ENCODE results near the gene FAM110D.
A peak's percentile ranks its signal among the peaks of the same experiment; 100 is the strongest.

Gene FAM110D

DNA sequence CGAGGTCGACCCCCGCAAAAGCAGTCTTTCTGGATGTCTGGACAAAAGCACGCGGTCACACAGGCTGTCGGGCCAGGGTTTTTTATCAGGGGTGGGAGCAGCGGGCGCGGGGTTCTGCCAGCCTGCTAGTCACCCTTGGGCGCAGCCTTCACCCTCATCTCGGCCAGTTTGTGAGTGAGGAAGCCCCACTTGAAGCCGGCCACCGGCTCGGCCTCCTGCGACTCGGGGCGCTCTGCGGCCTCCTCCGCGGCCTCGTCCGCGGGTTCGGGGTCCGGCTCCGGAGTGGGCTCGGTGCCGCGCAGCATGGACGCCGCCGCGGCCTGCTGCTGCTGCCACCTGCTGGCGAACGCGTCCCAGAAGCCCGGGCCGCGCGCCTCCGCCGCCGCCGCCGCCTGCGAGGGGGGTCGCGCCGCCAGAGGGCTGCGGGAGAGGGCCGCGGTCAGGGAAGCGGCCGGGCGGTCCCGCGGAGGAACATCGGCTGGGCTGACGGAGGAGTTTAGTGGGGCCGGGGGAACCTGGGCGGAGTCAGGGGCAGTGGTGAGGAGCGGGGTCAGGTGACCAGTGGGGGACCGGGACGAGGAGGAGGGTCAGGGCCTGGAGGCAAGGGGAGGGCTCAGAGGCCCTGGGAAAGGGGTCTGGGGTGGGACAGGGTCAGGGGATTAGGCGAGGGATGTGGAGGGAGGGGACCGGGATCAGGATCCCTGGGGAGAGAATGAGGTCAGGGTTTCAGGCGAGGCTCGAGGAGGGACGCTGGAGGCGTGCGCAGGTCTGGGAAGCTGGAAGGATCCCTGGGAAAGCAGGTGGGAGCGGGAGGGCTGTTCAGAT lies 5.4 kb downstream of the FAM110D start:
- H3K4me1 ChIP-seq (ENCODE audit: control insufficient read depth in 2 of 2, insufficient read depth in 2 of 2, low read length in 2 of 2), result peaks cover 8 to 13% of the 10 kb centered on the region in 2 donors
- H3K36me3 ChIP-seq (ENCODE audit: control insufficient read depth in 2 of 2, insufficient read depth in 2 of 2, low read length in 2 of 2), result no peaks in the 10 kb centered on the region
- no peaks in the 10 kb centered on the region for H3K9me3 ChIP-seq (ENCODE audit: control insufficient read depth in 2 of 2, low read length in 2 of 2)
- H3K27ac ChIP-seq (ENCODE audit: low read depth in 2 of 2, low read length in 2 of 2), result no peak overlapping the region
- peaks cover 11 to 18% of the 10 kb centered on the region in 2 donors for H3K27me3 ChIP-seq (ENCODE audit: control insufficient read depth in 2 of 2, insufficient read depth in 2 of 2, low read length in 2 of 2)
- peak overlapping the region in 1 of 2 donors; percentile 50 for H3K9ac ChIP-seq (ENCODE audit: low read depth in 1 of 2, low read length in 2 of 2)
- peak overlapping the region; percentile 45 to 52 for H3K4me3 ChIP-seq (ENCODE audit: low read length in 2 of 2)

DNA sequence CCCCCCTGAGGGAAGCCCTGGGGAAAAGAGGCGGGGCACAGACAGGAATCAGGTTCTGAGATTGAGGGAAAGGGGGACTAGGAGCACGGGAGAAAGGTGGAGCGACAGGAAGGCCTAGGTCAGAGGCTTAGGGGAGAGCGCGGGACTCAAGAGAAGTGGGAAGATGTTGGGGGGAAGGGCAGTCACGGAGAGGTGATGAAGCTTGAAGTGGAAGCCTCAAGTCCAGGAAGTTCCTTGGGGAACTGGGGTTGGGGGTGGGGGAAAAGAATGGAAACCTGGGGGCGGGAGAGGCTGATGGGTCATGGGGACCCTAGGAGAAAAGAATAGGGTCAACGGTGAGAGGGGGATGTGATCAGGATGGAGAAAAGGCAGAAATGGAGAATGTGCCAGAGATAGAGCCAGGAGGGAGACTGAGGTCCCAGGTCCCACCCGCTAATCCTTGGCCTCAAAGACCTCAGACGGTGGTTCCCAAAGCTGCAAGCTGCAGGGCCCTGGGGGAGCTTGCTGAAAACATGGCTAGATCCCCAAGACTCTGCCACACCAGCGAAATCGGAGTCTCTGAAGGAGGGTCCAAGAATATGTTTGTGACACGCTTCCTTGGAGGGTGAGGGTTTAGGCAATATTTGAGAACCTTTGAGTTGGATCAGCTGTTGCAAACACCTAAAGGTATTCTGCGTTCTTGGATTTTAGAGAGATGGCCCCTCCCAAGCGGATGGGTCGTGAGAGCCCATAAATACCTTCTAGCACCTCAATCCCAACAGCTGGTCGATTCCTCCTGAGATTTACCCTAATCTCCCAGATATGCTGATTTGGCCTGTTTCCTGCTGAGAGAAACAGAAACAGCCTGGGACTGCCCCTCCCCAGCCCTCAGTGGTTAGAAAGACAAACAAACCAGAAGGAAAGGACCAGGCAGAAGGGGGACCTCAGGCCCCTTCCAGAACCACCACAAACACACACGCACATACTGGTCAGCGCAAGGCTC lies 6.3 kb downstream of the FAM110D start:
- Histone ChIP-seq H3K4me3 (ENCODE audit: low read length in 2 of 2) (no peak overlapping the region), H3K36me3 (ENCODE audit: control insufficient read depth in 2 of 2, insufficient read depth in 2 of 2, low read length in 2 of 2) (no peaks in the 10 kb centered on the region), H3K4me1 (ENCODE audit: control insufficient read depth in 2 of 2, insufficient read depth in 2 of 2, low read length in 2 of 2) (peaks cover 12 to 13% of the 10 kb centered on the region in 2 donors), H3K27me3 (ENCODE audit: control insufficient read depth in 2 of 2, insufficient read depth in 2 of 2, low read length in 2 of 2) (peaks cover 11 to 18% of the 10 kb centered on the region in 2 donors), H3K27ac (ENCODE audit: low read depth in 2 of 2, low read length in 2 of 2) (no peak overlapping the region), H3K9ac (ENCODE audit: low read depth in 1 of 2, low read length in 2 of 2) (no peak overlapping the region), H3K9me3 (ENCODE audit: control insufficient read depth in 2 of 2, low read length in 2 of 2) (no peaks in the 10 kb centered on the region)

DNA sequence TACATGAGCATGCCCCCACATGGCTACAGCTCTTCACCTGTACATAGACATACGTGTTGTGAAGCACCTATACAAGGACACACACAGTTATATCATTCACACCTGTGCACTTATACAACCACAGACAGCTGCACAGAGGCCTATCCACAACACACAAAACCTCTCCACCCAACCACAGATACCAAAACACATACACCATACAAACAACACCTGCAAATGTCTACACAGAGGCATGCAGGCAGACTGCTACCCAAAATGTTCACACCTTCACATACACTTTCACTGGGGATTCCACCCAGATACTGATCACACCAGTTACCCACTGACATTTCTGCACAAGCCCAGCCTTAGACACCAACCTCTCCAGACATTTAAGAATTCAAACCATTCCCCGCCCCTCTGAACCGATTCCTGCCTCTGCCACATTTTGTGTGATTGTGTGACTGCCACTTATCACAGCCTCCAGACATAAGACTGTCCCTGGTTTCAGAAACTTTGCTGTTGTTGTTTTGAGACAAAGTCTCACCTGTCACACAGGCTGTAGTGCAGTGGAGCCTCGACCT lies 7.9 kb downstream of the FAM110D start:
- Histone ChIP-seq H3K4me1 (ENCODE audit: control insufficient read depth in 2 of 2, insufficient read depth in 2 of 2, low read length in 2 of 2) (peaks cover 13 to 17% of the 10 kb centered on the region in 2 donors), H3K9me3 (ENCODE audit: control insufficient read depth in 2 of 2, low read length in 2 of 2) (no peaks in the 10 kb centered on the region), H3K9ac (ENCODE audit: low read depth in 1 of 2, low read length in 2 of 2) (no peak overlapping the region), H3K36me3 (ENCODE audit: control insufficient read depth in 2 of 2, insufficient read depth in 2 of 2, low read length in 2 of 2) (peaks cover 0 to 5% of the 10 kb centered on the region in 2 donors), H3K27ac (ENCODE audit: low read depth in 2 of 2, low read length in 2 of 2) (no peak overlapping the region), H3K4me3 (ENCODE audit: low read length in 2 of 2) (no peak overlapping the region), H3K27me3 (ENCODE audit: control insufficient read depth in 2 of 2, insufficient read depth in 2 of 2, low read length in 2 of 2) (peaks cover 4 to 12% of the 10 kb centered on the region in 2 donors)

DNA sequence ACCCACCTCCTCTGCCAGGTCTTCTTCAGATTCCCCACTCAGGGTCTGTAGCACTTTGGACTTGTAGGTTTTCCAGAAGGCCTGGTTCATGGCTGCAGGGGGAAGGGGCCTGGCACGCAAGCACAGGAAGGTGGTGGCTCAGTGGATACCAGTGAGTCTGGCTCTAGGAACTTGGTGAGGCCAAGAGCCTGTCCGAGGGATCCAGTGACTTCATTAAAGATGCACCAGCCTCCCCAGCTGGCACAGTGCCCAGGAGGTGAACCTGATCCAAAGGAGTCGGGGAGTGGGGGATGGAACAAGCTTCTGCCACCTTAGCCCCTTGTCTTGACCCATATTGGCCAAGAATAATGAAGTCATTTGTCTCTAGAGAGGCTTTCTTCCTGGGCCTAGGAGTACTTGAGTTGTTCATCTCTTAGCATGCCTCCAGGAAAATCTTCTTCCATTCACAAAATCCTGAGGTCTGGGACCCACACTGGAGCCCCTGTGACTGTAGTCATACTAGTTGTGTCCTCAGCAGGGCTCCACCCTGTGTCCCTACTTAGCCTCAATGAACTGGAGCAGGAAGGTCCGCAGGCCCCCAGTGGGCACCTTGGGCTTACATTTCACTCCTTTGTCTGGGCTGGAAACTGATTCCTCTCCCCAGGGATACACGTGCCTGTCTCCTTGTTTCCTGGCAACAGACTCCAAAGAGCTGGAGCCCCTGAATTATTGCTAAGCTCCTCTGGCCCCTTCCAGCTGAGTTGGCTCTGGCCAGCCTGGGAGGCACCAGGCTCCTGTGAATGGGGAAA lies 9.7 kb downstream of the FAM110D start, which contains the start of gene C1orf232:
TSS of gene C1orf232 (minus strand) at position 554 of the 788 bp plus-strand sequence. CDS start at position 90, 464 bp downstream.
- peaks cover 0 to 5% of the 10 kb centered on the region in 2 donors for H3K36me3 ChIP-seq (ENCODE audit: control insufficient read depth in 2 of 2, insufficient read depth in 2 of 2, low read length in 2 of 2)
- H3K27ac ChIP-seq (ENCODE audit: low read depth in 2 of 2, low read length in 2 of 2), result peak within 1 kb of the TSS; percentile 68 to 71
- peaks cover 13% of the 10 kb centered on the region in 2 donors for H3K4me1 ChIP-seq (ENCODE audit: control insufficient read depth in 2 of 2, insufficient read depth in 2 of 2, low read length in 2 of 2)
- peak within 1 kb of the TSS; percentile 84 to 94 for H3K4me3 ChIP-seq (ENCODE audit: low read length in 2 of 2)
- H3K9ac ChIP-seq (ENCODE audit: low read depth in 1 of 2, low read length in 2 of 2), result peak within 1 kb of the TSS; percentile 84 to 97
- no peaks in the 10 kb centered on the region for H3K9me3 ChIP-seq (ENCODE audit: control insufficient read depth in 2 of 2, low read length in 2 of 2)
- peaks cover 0 to 3% of the 10 kb centered on the region in 2 donors for H3K27me3 ChIP-seq (ENCODE audit: control insufficient read depth in 2 of 2, insufficient read depth in 2 of 2, low read length in 2 of 2)

DNA sequence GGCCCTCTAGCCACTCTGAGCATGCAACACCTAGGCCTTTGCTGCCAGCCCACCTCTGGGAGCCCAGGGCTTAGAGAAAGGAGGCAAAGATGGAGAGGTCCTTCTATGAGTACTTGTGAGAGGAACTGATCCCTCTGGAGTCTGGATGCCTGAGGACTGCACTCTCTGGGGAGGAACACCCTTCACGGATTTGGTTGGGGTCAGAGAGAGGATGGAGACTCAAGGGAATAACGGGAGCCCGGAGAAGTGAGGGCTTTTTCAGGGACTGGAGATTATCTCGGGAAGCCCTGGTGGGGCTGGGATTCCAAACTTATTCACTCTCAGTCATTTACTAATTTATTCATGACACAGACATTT lies 10.3 kb downstream of the FAM110D start:
- no peaks in the 10 kb centered on the region for H3K27me3 ChIP-seq (ENCODE audit: control insufficient read depth in 2 of 2, insufficient read depth in 2 of 2, low read length in 2 of 2)
- H3K4me3 ChIP-seq (ENCODE audit: low read length in 2 of 2), result peak overlapping the region; percentile 84 to 94
- no peak overlapping the region for H3K27ac ChIP-seq (ENCODE audit: low read depth in 2 of 2, low read length in 2 of 2)
- peaks cover 10 to 11% of the 10 kb centered on the region in 2 donors for H3K4me1 ChIP-seq (ENCODE audit: control insufficient read depth in 2 of 2, insufficient read depth in 2 of 2, low read length in 2 of 2)
- H3K36me3 ChIP-seq (ENCODE audit: control insufficient read depth in 2 of 2, insufficient read depth in 2 of 2, low read length in 2 of 2), result peaks cover 0 to 5% of the 10 kb centered on the region in 2 donors
- H3K9me3 ChIP-seq (ENCODE audit: control insufficient read depth in 2 of 2, low read length in 2 of 2), result no peaks in the 10 kb centered on the region
- H3K9ac ChIP-seq (ENCODE audit: low read depth in 1 of 2, low read length in 2 of 2), result peak overlapping the region in 1 of 2 donors; percentile 97

DNA sequence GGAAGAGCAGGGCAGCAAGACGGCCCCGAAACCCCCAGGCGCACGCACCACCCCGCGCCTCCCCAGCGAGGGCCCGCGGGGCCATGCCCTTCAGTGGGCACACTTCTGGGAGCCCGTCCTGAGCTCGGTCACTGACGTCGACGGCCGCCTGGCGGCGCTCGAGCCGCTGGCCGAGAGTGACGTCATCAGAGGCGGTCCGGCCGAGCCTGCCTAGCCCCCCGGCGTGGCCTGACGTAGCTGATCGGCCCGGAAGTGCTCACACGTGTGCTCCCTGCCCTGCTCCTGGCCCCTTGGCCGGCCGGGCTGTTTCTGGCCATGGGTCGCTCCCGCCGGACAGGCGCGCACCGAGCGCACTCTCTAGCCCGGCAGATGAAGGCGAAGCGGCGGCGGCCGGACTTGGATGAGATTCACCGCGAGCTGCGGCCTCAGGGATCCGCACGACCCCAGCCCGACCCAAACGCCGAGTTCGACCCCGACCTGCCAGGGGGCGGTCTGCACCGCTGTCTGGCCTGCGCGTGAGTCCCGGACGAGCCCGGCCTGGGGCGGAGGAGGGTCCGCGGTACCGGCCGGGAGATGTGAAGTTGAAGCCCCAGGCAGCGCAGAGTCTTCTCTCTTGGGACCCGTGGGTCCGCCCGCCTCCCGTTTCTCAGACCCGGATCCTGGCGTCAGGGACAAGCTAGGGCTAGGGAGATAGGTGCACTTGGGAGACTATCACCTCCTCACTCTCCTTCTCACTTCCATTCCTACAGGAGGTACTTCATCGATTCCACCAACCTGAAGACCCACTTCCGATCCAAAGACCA lies 11.0 kb downstream of the FAM110D start, which contains the start of gene ZNF593:
TSS of gene ZNF593 (plus strand) at position 240 of the 803 bp plus-strand sequence. CDS start at position 316, 76 bp downstream.
- peaks cover 7 to 11% of the 10 kb centered on the region in 2 donors for H3K4me1 ChIP-seq (ENCODE audit: control insufficient read depth in 2 of 2, insufficient read depth in 2 of 2, low read length in 2 of 2)
- peak within 1 kb of the TSS; percentile 68 to 71 for H3K27ac ChIP-seq (ENCODE audit: low read depth in 2 of 2, low read length in 2 of 2)
- H3K4me3 ChIP-seq (ENCODE audit: low read length in 2 of 2), result peak within 1 kb of the TSS; percentile 84 to 94
- peak within 1 kb of the TSS; percentile 84 to 97 for H3K9ac ChIP-seq (ENCODE audit: low read depth in 1 of 2, low read length in 2 of 2)
- no peaks in the 10 kb centered on the region for H3K27me3 ChIP-seq (ENCODE audit: control insufficient read depth in 2 of 2, insufficient read depth in 2 of 2, low read length in 2 of 2)
- H3K36me3 ChIP-seq (ENCODE audit: control insufficient read depth in 2 of 2, insufficient read depth in 2 of 2, low read length in 2 of 2), result peaks cover 0 to 5% of the 10 kb centered on the region in 2 donors
- H3K9me3 ChIP-seq (ENCODE audit: control insufficient read depth in 2 of 2, low read length in 2 of 2), result no peaks in the 10 kb centered on the region

DNA sequence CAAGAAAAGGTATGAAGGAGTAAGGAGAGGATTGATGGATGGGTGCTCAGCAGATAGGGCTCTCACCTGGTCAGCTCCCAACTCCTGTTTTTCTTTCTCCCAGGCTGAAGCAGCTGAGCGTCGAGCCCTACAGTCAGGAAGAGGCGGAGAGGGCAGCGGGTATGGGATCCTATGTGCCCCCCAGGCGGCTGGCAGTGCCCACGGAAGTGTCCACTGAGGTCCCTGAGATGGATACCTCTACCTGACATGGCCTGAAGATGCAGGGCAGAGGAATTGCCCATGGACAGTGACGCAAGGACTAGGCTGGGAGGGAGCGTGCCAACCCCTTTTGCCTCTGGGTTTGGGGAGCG lies 11.6 kb downstream of the FAM110D start:
- Histone ChIP-seq H3K9me3 (ENCODE audit: control insufficient read depth in 2 of 2, low read length in 2 of 2) (no peaks in the 10 kb centered on the region), H3K4me1 (ENCODE audit: control insufficient read depth in 2 of 2, insufficient read depth in 2 of 2, low read length in 2 of 2) (peaks cover 7 to 11% of the 10 kb centered on the region in 2 donors), H3K36me3 (ENCODE audit: control insufficient read depth in 2 of 2, insufficient read depth in 2 of 2, low read length in 2 of 2) (peaks cover 0 to 5% of the 10 kb centered on the region in 2 donors), H3K9ac (ENCODE audit: low read depth in 1 of 2, low read length in 2 of 2) (peak overlapping the region; percentile 84 to 97), H3K4me3 (ENCODE audit: low read length in 2 of 2) (peak overlapping the region; percentile 84 to 94), H3K27ac (ENCODE audit: low read depth in 2 of 2, low read length in 2 of 2) (no peak overlapping the region), H3K27me3 (ENCODE audit: control insufficient read depth in 2 of 2, insufficient read depth in 2 of 2, low read length in 2 of 2) (no peaks in the 10 kb centered on the region)

DNA sequence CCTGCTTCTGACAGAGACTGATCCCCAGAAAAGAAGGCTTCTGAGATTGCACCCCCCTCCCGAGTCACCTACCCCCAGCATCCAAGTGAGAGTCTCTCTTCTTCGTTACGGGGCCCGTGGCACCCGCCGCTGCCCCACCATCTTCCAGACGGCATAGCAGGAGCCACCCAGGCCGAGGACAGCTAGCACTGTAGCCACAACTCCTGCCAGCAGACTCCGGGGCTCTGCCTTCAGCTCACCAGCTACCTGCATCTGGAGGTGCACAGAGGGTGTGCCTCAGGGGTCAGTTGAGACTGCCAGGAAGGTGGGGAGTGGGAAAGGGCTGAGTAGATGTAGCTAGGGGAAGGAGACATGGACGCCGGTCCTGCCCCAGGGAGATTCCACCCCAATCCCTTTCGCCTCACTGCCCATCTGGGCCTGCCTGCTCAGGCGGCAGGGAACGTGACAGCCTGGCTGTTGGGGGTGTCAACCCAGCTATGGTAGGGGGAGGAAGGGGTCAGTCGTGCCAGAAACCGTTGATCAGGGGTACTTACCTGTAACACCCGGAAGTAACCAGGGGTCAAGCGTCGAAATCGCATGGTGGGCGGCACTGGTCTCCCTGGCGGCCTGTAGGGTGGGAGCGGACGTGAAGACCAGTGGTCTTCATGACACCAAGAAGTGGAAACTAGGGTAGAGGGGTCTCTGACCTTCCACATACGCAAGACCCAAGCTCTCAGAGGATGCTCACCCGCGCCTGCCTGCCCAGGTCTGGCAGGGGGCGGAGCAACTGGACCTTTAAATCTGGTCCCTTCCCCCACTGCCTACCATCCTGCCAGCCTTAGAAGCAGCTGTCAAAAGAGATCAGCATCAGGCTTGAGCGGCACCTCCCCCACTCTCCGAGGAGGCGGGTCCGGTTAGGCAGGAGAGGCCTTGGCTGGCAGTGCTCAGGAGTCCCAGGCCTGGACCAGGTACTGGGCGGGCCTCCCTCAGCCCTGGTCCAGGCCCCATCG lies 12.5 kb downstream of the FAM110D start, which contains the start of gene ZNF593OS:
TSS of gene ZNF593OS (minus strand) at position 749 of the 989 bp plus-strand sequence. CDS start at position 578, 171 bp downstream.
- peaks cover 0 to 5% of the 10 kb centered on the region in 2 donors for H3K36me3 ChIP-seq (ENCODE audit: control insufficient read depth in 2 of 2, insufficient read depth in 2 of 2, low read length in 2 of 2)
- H3K4me3 ChIP-seq (ENCODE audit: low read length in 2 of 2), result peak within 1 kb of the TSS in 1 of 2 donors; percentile 84
- H3K27me3 ChIP-seq (ENCODE audit: control insufficient read depth in 2 of 2, insufficient read depth in 2 of 2, low read length in 2 of 2), result no peaks in the 10 kb centered on the region
- H3K9me3 ChIP-seq (ENCODE audit: control insufficient read depth in 2 of 2, low read length in 2 of 2), result no peaks in the 10 kb centered on the region
- H3K4me1 ChIP-seq (ENCODE audit: control insufficient read depth in 2 of 2, insufficient read depth in 2 of 2, low read length in 2 of 2), result peaks cover 7 to 11% of the 10 kb centered on the region in 2 donors
- H3K27ac ChIP-seq (ENCODE audit: low read depth in 2 of 2, low read length in 2 of 2), result no peak within 1 kb of the TSS
- H3K9ac ChIP-seq (ENCODE audit: low read depth in 1 of 2, low read length in 2 of 2), result peak within 1 kb of the TSS in 1 of 2 donors; percentile 97

All from mucosa of rectum (tissue), 2 donors.